ENCODE data around the gene LRRC3C.

DNA sequence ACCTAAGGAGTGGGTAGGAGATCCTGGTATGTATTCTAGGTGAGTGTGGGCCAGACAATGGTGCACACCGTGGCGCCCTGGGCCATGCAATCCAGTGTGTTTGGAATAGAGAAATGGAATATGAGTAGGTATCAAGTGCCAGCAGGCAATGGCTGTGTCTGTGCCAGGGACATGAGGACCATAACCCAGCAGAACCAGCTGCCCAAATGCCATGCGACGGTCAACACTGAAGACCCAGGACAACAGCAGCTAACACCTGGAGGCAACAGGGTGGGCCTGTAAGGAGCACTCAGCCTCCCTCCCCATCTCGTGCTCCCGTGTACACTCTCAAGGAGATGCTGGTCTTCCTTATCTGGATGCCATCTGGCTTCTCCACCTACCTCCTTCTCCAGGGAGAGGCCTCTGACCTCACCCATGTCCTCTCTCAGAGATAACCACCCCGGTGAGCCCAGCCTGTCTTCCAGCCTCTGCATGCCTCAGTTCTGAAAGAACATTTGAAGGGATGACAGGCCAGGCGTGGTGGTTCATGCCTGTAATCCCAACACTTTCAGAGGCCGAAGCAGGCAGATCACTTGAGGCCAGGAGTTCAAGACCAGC is 8.3 kb upstream of the LRRC3C start:
- TF ChIP-seq POLR2A (IDR thresholded peaks at IDR 0.05): no peak
- TF ChIP-seq, protein P1, sequence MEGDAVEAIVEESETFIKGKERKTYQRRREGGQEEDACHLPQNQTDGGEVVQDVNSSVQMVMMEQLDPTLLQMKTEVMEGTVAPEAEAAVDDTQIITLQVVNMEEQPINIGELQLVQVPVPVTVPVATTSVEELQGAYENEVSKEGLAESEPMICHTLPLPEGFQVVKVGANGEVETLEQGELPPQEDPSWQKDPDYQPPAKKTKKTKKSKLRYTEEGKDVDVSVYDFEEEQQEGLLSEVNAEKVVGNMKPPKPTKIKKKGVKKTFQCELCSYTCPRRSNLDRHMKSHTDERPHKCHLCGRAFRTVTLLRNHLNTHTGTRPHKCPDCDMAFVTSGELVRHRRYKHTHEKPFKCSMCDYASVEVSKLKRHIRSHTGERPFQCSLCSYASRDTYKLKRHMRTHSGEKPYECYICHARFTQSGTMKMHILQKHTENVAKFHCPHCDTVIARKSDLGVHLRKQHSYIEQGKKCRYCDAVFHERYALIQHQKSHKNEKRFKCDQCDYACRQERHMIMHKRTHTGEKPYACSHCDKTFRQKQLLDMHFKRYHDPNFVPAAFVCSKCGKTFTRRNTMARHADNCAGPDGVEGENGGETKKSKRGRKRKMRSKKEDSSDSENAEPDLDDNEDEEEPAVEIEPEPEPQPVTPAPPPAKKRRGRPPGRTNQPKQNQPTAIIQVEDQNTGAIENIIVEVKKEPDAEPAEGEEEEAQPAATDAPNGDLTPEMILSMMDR (IDR thresholded peaks at IDR 0.05): no peak

Data from right lobe of liver (tissue), 4 donors.